ENCODE measurements around the gene CCDC97. TPM values are rescaled to one million over a fixed set of nuclear protein-coding genes. Genes with fewer than 3 reads are reported as not detected.

Gene CCDC97
- total RNA-seq, 2 donors from 2014 or later: 10.6 to 11.2 TPM

GRCh38 chr19:41328842-41329225 is 18.9 kb downstream of the CCDC97 start:
- Histone ChIP-seq H3K4me3 (no peak overlapping the region), H3K27ac (peak overlapping the region in 2 of 4 donors; percentile 75 to 80), H3K4me1 (peaks cover 45% of the 10 kb centered on the region), H3K27me3 (no peaks in the 10 kb centered on the region), H3K9me3 (no peaks in the 10 kb centered on the region), H3K36me3 (replicated peaks in 1 of 2; ENCODE audit: insufficient read depth in 1 of 2, low read depth in 2 of 2) (no peaks in the 10 kb centered on the region)
- no peak for ATAC-seq
- 56 to 100% methylated on average over 1 of the region's 1 CpG for WGBS, 2 donors
- TF ChIP-seq POLR2A (IDR thresholded peaks at IDR 0.05) (no peak), CTCF (IDR thresholded peaks at IDR 0.05) (no peak)
- intact Hi-C loops (cut with DNase I): loop anchor here (10.0 kb wide), 1 partner anchor 106 kb away; the partner anchor contains the start of gene DMAC2
- peak in 1 of 4 donors; percentile 57 for DNase-seq

GRCh38 chr19:41330481-41330880 is 20.5 kb downstream of the CCDC97 start:
- intact Hi-C loops (cut with DNase I): no loop called here
- ATAC-seq: no peak
- TF ChIP-seq POLR2A (IDR thresholded peaks at IDR 0.05) (no peak), CTCF (IDR thresholded peaks at IDR 0.05) (no peak)
- no peak overlapping the region for H3K4me3 ChIP-seq
- no peaks in the 10 kb centered on the region for H3K36me3 ChIP-seq (replicated peaks in 1 of 2; ENCODE audit: insufficient read depth in 1 of 2, low read depth in 2 of 2)
- 79 to 81% methylated on average over 4 of the region's 4 CpGs for WGBS, 2 donors
- peaks cover 30% of the 10 kb centered on the region for H3K4me1 ChIP-seq
- no peak for DNase-seq
- H3K27ac ChIP-seq: no peak overlapping the region
- no peaks in the 10 kb centered on the region for H3K27me3 ChIP-seq
- no peaks in the 10 kb centered on the region for H3K9me3 ChIP-seq

- Histone ChIP-seq H3K27ac (no peak overlapping the region), H3K27me3 (no peaks in the 10 kb centered on the region), H3K4me3 (no peak overlapping the region), H3K4me1 (peaks cover 23% of the 10 kb centered on the region), H3K9me3 (no peaks in the 10 kb centered on the region), H3K36me3 (replicated peaks in 1 of 2; ENCODE audit: insufficient read depth in 1 of 2, low read depth in 2 of 2) (no peaks in the 10 kb centered on the region)
- 76 to 79% methylated on average over 29 of the region's 47 CpGs for WGBS, 2 donors
- TF ChIP-seq CTCF (IDR thresholded peaks at IDR 0.05): no peak
- TF ChIP-seq POLR2A (IDR thresholded peaks at IDR 0.05): no peak
- ATAC-seq (no peak), DNase-seq (no peak)
- intact Hi-C loops (cut with DNase I): no loop called here
Measured at GRCh38 chr19:41330946-41331678, 21.1 kb downstream of the CCDC97 start.

GRCh38 chr19:41332000-41332399 is 22.0 kb downstream of the CCDC97 start:
- intact Hi-C loops (cut with DNase I): no loop called here

More at GRCh38 chr19:41332000-41332399, 22.0 kb downstream of the CCDC97 start:
- H3K27ac ChIP-seq: no peak overlapping the region
- no peaks in the 10 kb centered on the region for H3K9me3 ChIP-seq
- peaks cover 14% of the 10 kb centered on the region for H3K4me1 ChIP-seq
- H3K4me3 ChIP-seq: no peak overlapping the region
- ATAC-seq: no peak
- WGBS, 2 donors: 86 to 88% methylated on average over 14 to 16 of the region's 16 CpGs
- no peaks in the 10 kb centered on the region for H3K36me3 ChIP-seq (replicated peaks in 1 of 2; ENCODE audit: insufficient read depth in 1 of 2, low read depth in 2 of 2)
- DNase-seq: no peak
- TF ChIP-seq CTCF (IDR thresholded peaks at IDR 0.05) (no peak), POLR2A (IDR thresholded peaks at IDR 0.05) (no peak)
- H3K27me3 ChIP-seq: no peaks in the 10 kb centered on the region
